Activated CD4-positive, alpha-beta T cell treated with anti-CD3 and anti-CD28 coated beads, Interleukin-2, Interleukin-4, amounts not matched to agents 100 ng/mL and 50 ng/mL, durations not matched to agents 16 hours and 8 hours (primary cell): Measurements from ENCODE around the gene TMEM271.
"Not testable (repeated sequence)": the region's sequence is repeated elsewhere in the genome, so short reads cannot be mapped to it uniquely, and the experiment has no call there.

Source experiments
- DNase-seq: peaks from one replicate; pipeline ENCODE4 v3.0.0-alpha.2; 2020; ENCODE audit warnings: low spot score

Gene TMEM271

GRCh38 chr4:578451-579443 lies 2.7 kb upstream of the TMEM271 start:
- DNase-seq = no peak

- DNase-seq = peak; percentile 19
Observed at GRCh38 chr4:577499-578450, 1.7 kb upstream of the TMEM271 start.

- DNase-seq = no peak
Observed at GRCh38 chr4:576991-577498, 950 bp upstream of the TMEM271 start.

GRCh38 chr4:575281-576141 lies 584 bp downstream of the TMEM271 start:
- no peak for DNase-seq

GRCh38 chr4:574346-575161 lies 1.5 kb downstream of the TMEM271 start:
- no peak for DNase-seq

- no peak for DNase-seq
Observed at GRCh38 chr4:573122-573892, 2.8 kb downstream of the TMEM271 start.

- no peak for DNase-seq
Observed at GRCh38 chr4:572594-572993, 3.5 kb downstream of the TMEM271 start.

GRCh38 chr4:571838-572572 lies 4.1 kb downstream of the TMEM271 start:
- no peak for DNase-seq

- no peak for DNase-seq
Observed at GRCh38 chr4:570754-571153, 5.3 kb downstream of the TMEM271 start.

GRCh38 chr4:569958-570667 lies 6.0 kb downstream of the TMEM271 start:
- no peak for DNase-seq

GRCh38 chr4:568962-569361 lies 7.1 kb downstream of the TMEM271 start:
- no peak for DNase-seq

- DNase-seq = no peak
Observed at GRCh38 chr4:568351-568652, 7.8 kb downstream of the TMEM271 start.

GRCh38 chr4:567457-568350 lies 8.4 kb downstream of the TMEM271 start:
- no peak for DNase-seq

GRCh38 chr4:566508-567295 lies 9.4 kb downstream of the TMEM271 start:
- no peak for DNase-seq

- DNase-seq = no peak
Observed at GRCh38 chr4:566035-566434, 10.1 kb downstream of the TMEM271 start.

GRCh38 chr4:565614-566013 lies 10.5 kb downstream of the TMEM271 start:
- not testable (repeated sequence) for DNase-seq

GRCh38 chr4:562458-562857 lies 13.6 kb downstream of the TMEM271 start:
- DNase-seq = not testable (repeated sequence)
